PC-3 (cell line): ENCODE measurements around the gene KRT35.

Source experiments
- CTCF ChIP-seq: fragments of 300-600 bp; sonication (generic); conservative IDR thresholded peaks from 2 replicates; pipeline ENCODE4 v1.5.1; 2017; ENCODE audit warnings: antibody characterized with exemption, low read depth, mild to moderate bottlenecking, low read length
- EZH2 ChIP-seq: fragments of 300-600 bp; sonication (generic); IDR thresholded peaks from one replicate; pipeline ENCODE4 v1.6.1; 2017; ENCODE audit warnings: antibody characterized with exemption, mild to moderate bottlenecking, low read length; ENCODE audit not compliant: unreplicated experiment
- EZH2phosphoT487 ChIP-seq: fragments of 300-600 bp; sonication (generic); IDR thresholded peaks from 2 replicates; pipeline ENCODE4 v1.6.1; 2018; ENCODE audit warnings: mild to moderate bottlenecking, antibody characterized with exemption, low read length, borderline replicate concordance

- TF ChIP-seq CTCF (no peak), EZH2 (no peak), EZH2phosphoT487 (no peak)
Measured at GRCh38 chr17:41494524-41494923, 13.6 kb upstream of the KRT35 start.
